Upper lobe of left lung (tissue), 6 donors: ENCODE data around the gene CCDC138. TPM values are rescaled to one million over a fixed set of nuclear protein-coding genes. Genes with fewer than 3 reads are reported as not detected.

Experiments used
- ATAC-seq, 2 donors: fragments of 200-7000 bp; cut with Tn5 transposase; one replicate each; pipeline ENCODE4 v1.9.1; 2022; ENCODE audit warnings: mild to moderate bottlenecking in 2 of 2, moderate library complexity in 2 of 2; ENCODE audit not compliant: low FRiP score in 2 of 2
- DNase-seq, 2 donors: peaks; one replicate each; pipeline ENCODE4 v3.0.0-alpha.2; 2019 to 2020
- H3K27ac ChIP-seq, 4 donors: fragments of 200-600 bp; sonication (generic); one replicate each; pipeline ENCODE4 v1.5.1; 2016 to 2019
- H3K27me3 ChIP-seq, 4 donors: fragments of 200-600 bp; sonication (generic); one replicate each; pipeline ENCODE4 v1.5.1; 2017 to 2019
- H3K36me3 ChIP-seq, 4 donors: fragments of 200-600 bp; sonication (generic); one replicate each; pipeline ENCODE4 v1.5.1; 2016 to 2019
- H3K4me1 ChIP-seq, 4 donors: fragments of 200-600 bp; sonication (generic); one replicate each; pipeline ENCODE4 v1.5.1; 2018 to 2019
- H3K4me3 ChIP-seq, 4 donors: fragments of 200-600 bp; sonication (generic); one replicate each; pipeline ENCODE4 v1.5.1; 2017 to 2019; ENCODE audit warnings: mild to moderate bottlenecking in 2 of 4, moderate library complexity in 1 of 4
- H3K9me3 ChIP-seq, 4 donors: fragments of 200-600 bp; sonication (generic); one replicate each; pipeline ENCODE4 v1.5.1; 2018 to 2019
- CTCF ChIP-seq, 6 experiments: fragments of 450-650 bp in 4 of 6; fragments of 200-600 bp in 2 of 6; sonication (generic) in 2 of 6; IDR thresholded peaks; one replicate each; pipeline ENCODE4 v1.5.1; 2016 to 2019; ENCODE audit warnings: antibody characterized with exemption in 6 of 6
- EP300 ChIP-seq, 4 donors: sonication (generic); formaldehyde crosslinking; IDR thresholded peaks; one replicate each; pipeline ENCODE4 v1.5.1; 2017; ENCODE audit warnings: antibody characterized with exemption in 4 of 4, control low read depth in 2 of 4
- POLR2A ChIP-seq, 4 donors: fragments of 450-650 bp; IDR thresholded peaks; one replicate each; pipeline ENCODE4 v1.5.1; 2016 to 2017; ENCODE audit warnings: antibody characterized with exemption in 4 of 4, mild to moderate bottlenecking in 2 of 4
- POLR2AphosphoS5 ChIP-seq, 2 donors: sonication (generic); formaldehyde crosslinking; IDR thresholded peaks; one replicate each; pipeline ENCODE4 v1.5.1; 2017; ENCODE audit warnings: antibody characterized with exemption in 2 of 2
- WGBS, 2 donors: methylation state at CpG; one replicate each; pipeline ENCODE4 v1.1.5; 2017 to 2018; 5-methylcytosine and 5-hydroxymethylcytosine counted together
- small RNA-seq, 4 donors: library from RNA; depleted of rRNA; stranded (forward); fragments of <200 nt; gene quantifications; one replicate each; pipeline ENCODE3, GENCODE V24; 2016
- total RNA-seq, 6 donors: library from RNA; depleted of rRNA in 4 of 6; stranded (reverse); fragments of >200 nt in 4 of 6; gene quantifications; one replicate each; pipeline versions ENCODE4 v1.1.0 to v1.2.1, GENCODE V29; 2016 to 2021
- donor health status: DM: no; HTN: no; CAD: no; lungs with moderate emphysema.
- donor health status: DM: no; HTN: yes; CAD: no; lungs with severe emphysema.

CCDC138 gene
- total RNA-seq, 6 donors from 2014 or later, result 2.4 to 16.3 (median 3.2) TPM

GRCh38 chr2:108925286-108925685, 138.7 kb downstream of the CCDC138 start:
- Histone ChIP-seq H3K4me1 (no peaks in the 10 kb centered on the region), H3K9me3 (no peaks in the 10 kb centered on the region), H3K27ac (no peak overlapping the region), H3K4me3 (no peak overlapping the region), H3K27me3 (no peaks in the 10 kb centered on the region), H3K36me3 (no peaks in the 10 kb centered on the region)
- 78 to 79% methylated on average over 4 to 6 of the region's 6 CpGs for WGBS, 2 donors
- TF ChIP-seq POLR2A (IDR thresholded peaks at IDR 0.05) (no peak), EP300 (IDR thresholded peaks at IDR 0.05) (no peak), CTCF (IDR thresholded peaks at IDR 0.05) (no peak), POLR2AphosphoS5 (IDR thresholded peaks at IDR 0.05) (no peak)
- no peak for ATAC-seq
- no peak for DNase-seq

DNA sequence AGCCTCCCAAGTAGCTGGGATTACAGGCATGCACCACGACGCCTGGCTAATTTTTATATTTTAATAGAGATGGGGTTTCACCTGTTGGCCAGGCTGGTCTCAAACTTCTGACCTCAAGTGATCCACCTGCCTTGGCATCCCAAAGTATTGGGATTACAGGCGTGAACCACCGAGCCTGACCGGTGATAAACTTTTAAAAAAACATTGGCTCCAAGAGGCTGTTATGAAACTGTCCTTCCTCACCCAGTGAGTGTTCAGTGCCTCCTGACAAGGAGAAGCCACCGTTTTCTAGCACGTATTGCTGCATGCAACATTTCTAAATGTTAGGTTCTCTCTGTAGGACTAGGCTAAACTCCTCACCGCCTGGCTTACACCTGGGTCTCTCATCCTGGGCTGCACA, 139.2 kb downstream of the CCDC138 start:
- H3K9me3 ChIP-seq, result no peaks in the 10 kb centered on the region
- no peak overlapping the region for H3K27ac ChIP-seq
- H3K36me3 ChIP-seq, result no peaks in the 10 kb centered on the region
- H3K27me3 ChIP-seq, result no peaks in the 10 kb centered on the region
- TF ChIP-seq POLR2AphosphoS5 (IDR thresholded peaks at IDR 0.05), result no peak
- no peak for TF ChIP-seq POLR2A (IDR thresholded peaks at IDR 0.05)
- no peak for TF ChIP-seq CTCF (IDR thresholded peaks at IDR 0.05)
- no peak for DNase-seq
- WGBS, 2 donors, result 87 to 95% methylated on average over 8 of the region's 8 CpGs
- no peaks in the 10 kb centered on the region for H3K4me1 ChIP-seq
- no peak overlapping the region for H3K4me3 ChIP-seq
- ATAC-seq, result no peak

Small RNA genes lying within 50 kb of the gene (small RNA-seq; reads per million reads assigned to genes)
- 0 reads per million in 4 donors for gene AC073415.1

Other genes with a start within 250 kb of the CCDC138 start
- 10 to 100 TPM; 46.1 to 97.6 (median 59.4) TPM for gene RANBP2, start 67.3 kb upstream of the CCDC138 start, total RNA-seq
- gene EDAR, start 202.4 kb downstream of the CCDC138 start, total RNA-seq, result under 1 TPM in 3 of 6 donors, not detected in 3; under 0.01 to 0.13 (median 0.09) TPM